IPS-20b (cell line): ENCODE data around the gene PER1.

Experiments used
- H3K27ac ChIP-seq: one replicate; pipeline ENCODE4 v1.5.1; 2013; ENCODE audit warnings: low read length
- H3K27me3 ChIP-seq: 2 replicates; pipeline ENCODE4 v1.6.1; 2013; ENCODE audit warnings: mild to moderate bottlenecking, low read length, inconsistent platforms; ENCODE audit not compliant: insufficient read depth
- H3K36me3 ChIP-seq: 2 replicates; pipeline ENCODE4 v1.6.1; 2013; ENCODE audit warnings: low read depth, mild to moderate bottlenecking, inconsistent platforms, low read length, moderate library complexity; ENCODE audit not compliant: insufficient read depth
- H3K4me1 ChIP-seq: 2 replicates; pipeline ENCODE4 v1.6.1; 2013; ENCODE audit warnings: mild to moderate bottlenecking, control low read depth, inconsistent platforms, low read length, moderate library complexity; ENCODE audit not compliant: insufficient read depth
- H3K4me3 ChIP-seq: 2 replicates; pipeline ENCODE4 v1.5.1; 2013; ENCODE audit warnings: mild to moderate bottlenecking, low read length, inconsistent platforms
- H3K9ac ChIP-seq: 2 replicates; pipeline ENCODE4 v1.6.1; 2013; ENCODE audit warnings: low read depth, mild to moderate bottlenecking, inconsistent platforms, low read length, moderate library complexity
- H3K9me3 ChIP-seq: 2 replicates; pipeline ENCODE4 v1.6.1; 2013; ENCODE audit warnings: mild to moderate bottlenecking, low read depth, low read length, inconsistent platforms; ENCODE audit not compliant: insufficient read depth

PER1 gene

GRCh38 chr17:8156246-8156992 is 4.2 kb upstream of the PER1 start:
- H3K36me3 ChIP-seq = peaks cover 19% of the 10 kb centered on the region
- H3K9ac ChIP-seq = peak overlapping the region; percentile 94
- peak overlapping the region; percentile 93 for H3K4me3 ChIP-seq
- H3K9me3 ChIP-seq = no peaks in the 10 kb centered on the region
- H3K4me1 ChIP-seq = peaks cover 12% of the 10 kb centered on the region; the same call in 1 of the 2 replicates
- peak overlapping the region; percentile 89 for H3K27ac ChIP-seq
- no peaks in the 10 kb centered on the region for H3K27me3 ChIP-seq

- H3K9ac ChIP-seq = peak overlapping the region; percentile 87; the same call in 1 of the 2 replicates
- peak overlapping the region; percentile 93 for H3K4me3 ChIP-seq
- no peak overlapping the region for H3K27ac ChIP-seq
- no peaks in the 10 kb centered on the region for H3K9me3 ChIP-seq
- H3K27me3 ChIP-seq = no peaks in the 10 kb centered on the region
- peaks cover 12% of the 10 kb centered on the region; the same call in 1 of the 2 replicates for H3K4me1 ChIP-seq
- peaks cover 14% of the 10 kb centered on the region for H3K36me3 ChIP-seq
Observed at GRCh38 chr17:8155996-8156245, 3.7 kb upstream of the PER1 start.

- H3K9me3 ChIP-seq = no peaks in the 10 kb centered on the region
- H3K4me3 ChIP-seq = peak overlapping the region; percentile 93
- H3K27me3 ChIP-seq = no peaks in the 10 kb centered on the region
- peak overlapping the region; percentile 87; the same call in 1 of the 2 replicates for H3K9ac ChIP-seq
- no peak overlapping the region for H3K27ac ChIP-seq
- peaks cover 10% of the 10 kb centered on the region for H3K36me3 ChIP-seq
- peaks cover 12% of the 10 kb centered on the region; the same call in 1 of the 2 replicates for H3K4me1 ChIP-seq
Observed at GRCh38 chr17:8155231-8155995, 3.2 kb upstream of the PER1 start.

- Histone ChIP-seq H3K36me3 (peaks cover 13% of the 10 kb centered on the region), H3K27ac (no peak overlapping the region), H3K9me3 (no peaks in the 10 kb centered on the region), H3K4me3 (peak overlapping the region; percentile 93), H3K9ac (peak overlapping the region; percentile 62; the same call in 1 of the 2 replicates), H3K4me1 (peaks cover 12% of the 10 kb centered on the region; the same call in 1 of the 2 replicates), H3K27me3 (no peaks in the 10 kb centered on the region)
Observed at GRCh38 chr17:8154608-8155155, 2.5 kb upstream of the PER1 start.

GRCh38 chr17:8153957-8154607 is 1.9 kb upstream of the PER1 start:
- no peaks in the 10 kb centered on the region for H3K27me3 ChIP-seq
- H3K4me1 ChIP-seq = peaks cover 12% of the 10 kb centered on the region; the same call in 1 of the 2 replicates
- H3K9me3 ChIP-seq = no peaks in the 10 kb centered on the region
- H3K27ac ChIP-seq = no peak overlapping the region
- peak overlapping the region; percentile 62; the same call in 1 of the 2 replicates for H3K9ac ChIP-seq
- peak overlapping the region; percentile 93 for H3K4me3 ChIP-seq
- H3K36me3 ChIP-seq = peaks cover 13% of the 10 kb centered on the region

GRCh38 chr17:8153525-8153956 is 1.3 kb upstream of the PER1 start:
- Histone ChIP-seq H3K9me3 (no peaks in the 10 kb centered on the region), H3K36me3 (peaks cover 17% of the 10 kb centered on the region), H3K4me1 (peaks cover 12% of the 10 kb centered on the region; the same call in 1 of the 2 replicates), H3K27ac (no peak overlapping the region), H3K27me3 (no peaks in the 10 kb centered on the region), H3K4me3 (no peak overlapping the region), H3K9ac (peak overlapping the region; percentile 49; the same call in 1 of the 2 replicates)

- Histone ChIP-seq H3K9ac (no peak overlapping the region), H3K27ac (no peak overlapping the region), H3K9me3 (no peaks in the 10 kb centered on the region), H3K4me1 (peaks cover 12% of the 10 kb centered on the region; the same call in 1 of the 2 replicates), H3K27me3 (no peaks in the 10 kb centered on the region), H3K4me3 (peak overlapping the region; percentile 93; the same call in 1 of the 2 replicates), H3K36me3 (peaks cover 22% of the 10 kb centered on the region)
Observed at GRCh38 chr17:8153031-8153451, 837 bp upstream of the PER1 start.

- Histone ChIP-seq H3K4me1 (peaks cover 12% of the 10 kb centered on the region; the same call in 1 of the 2 replicates), H3K4me3 (peak overlapping the region; percentile 93), H3K36me3 (peaks cover 35% of the 10 kb centered on the region), H3K9ac (peak overlapping the region; percentile 87; the same call in 1 of the 2 replicates), H3K27ac (peak overlapping the region; percentile 21), H3K27me3 (no peaks in the 10 kb centered on the region), H3K9me3 (no peaks in the 10 kb centered on the region)
Observed at GRCh38 chr17:8151641-8152111, 528 bp downstream of the PER1 start.

- H3K9me3 ChIP-seq = no peaks in the 10 kb centered on the region
- H3K9ac ChIP-seq = peak overlapping the region; percentile 87; the same call in 1 of the 2 replicates
- H3K27me3 ChIP-seq = no peaks in the 10 kb centered on the region
- no peak overlapping the region for H3K27ac ChIP-seq
- H3K36me3 ChIP-seq = peaks cover 40% of the 10 kb centered on the region
- peaks cover 12% of the 10 kb centered on the region; the same call in 1 of the 2 replicates for H3K4me1 ChIP-seq
- H3K4me3 ChIP-seq = peak overlapping the region; percentile 93
Observed at GRCh38 chr17:8151120-8151640, 1.0 kb downstream of the PER1 start.

GRCh38 chr17:8150194-8151119 is 1.7 kb downstream of the PER1 start:
- Histone ChIP-seq H3K9me3 (no peaks in the 10 kb centered on the region), H3K4me1 (peaks cover 10% of the 10 kb centered on the region; the same call in 1 of the 2 replicates), H3K27ac (no peak overlapping the region), H3K4me3 (peak overlapping the region; percentile 93; the same call in 1 of the 2 replicates), H3K27me3 (no peaks in the 10 kb centered on the region), H3K9ac (peak overlapping the region; percentile 31; the same call in 1 of the 2 replicates), H3K36me3 (peaks cover 48% of the 10 kb centered on the region)
